C4-2B (cell line): Measurements from ENCODE around the gene FZD10.

ENCODE experiments used
- H3K27ac ChIP-seq: fragments of 450-650 bp; 2 replicates; pipeline ENCODE4 v1.5.1; 2017
- CTCF ChIP-seq: fragments of 450-650 bp; conservative IDR thresholded peaks from 2 replicates; pipeline ENCODE4 v1.5.1; 2017; ENCODE audit warnings: mild to moderate bottlenecking
- ZFX ChIP-seq: fragments of 450-650 bp; IDR thresholded peaks from 2 replicates; pipeline ENCODE4 v1.6.1; 2017

The FZD10 gene

GRCh38 chr12:130141105-130141504 lies 21.2 kb upstream of the FZD10 start:
- no peak for TF ChIP-seq ZFX
- TF ChIP-seq CTCF, result no peak
- H3K27ac ChIP-seq, result no peak overlapping the region

- no peak for TF ChIP-seq ZFX
- no peak for TF ChIP-seq CTCF
These were observed 20.2 kb upstream of the FZD10 start for GRCh38 chr12:130141901-130142683.

GRCh38 chr12:130142736-130143135 lies 19.5 kb upstream of the FZD10 start:
- TF ChIP-seq CTCF (no peak), ZFX (no peak)

More at GRCh38 chr12:130141901-130142683, 20.2 kb upstream of the FZD10 start:
- H3K27ac ChIP-seq, result no peak overlapping the region

GRCh38 chr12:130143136-130143535 lies 19.1 kb upstream of the FZD10 start:
- H3K27ac ChIP-seq, result no peak overlapping the region
- TF ChIP-seq ZFX, result no peak
- TF ChIP-seq CTCF, result no peak

More at GRCh38 chr12:130142736-130143135, 19.5 kb upstream of the FZD10 start:
- H3K27ac ChIP-seq, result no peak overlapping the region

- TF ChIP-seq CTCF, result no peak
- no peak for TF ChIP-seq ZFX
- H3K27ac ChIP-seq, result no peak overlapping the region
These were observed 18.0 kb upstream of the FZD10 start for GRCh38 chr12:130144256-130144655.

- no peak for TF ChIP-seq CTCF
- TF ChIP-seq ZFX, result no peak
- no peak overlapping the region for H3K27ac ChIP-seq
These were observed 16.5 kb upstream of the FZD10 start for GRCh38 chr12:130145731-130146130.

GRCh38 chr12:130146176-130146931 lies 15.9 kb upstream of the FZD10 start:
- TF ChIP-seq ZFX, result no peak
- no peak for TF ChIP-seq CTCF
- H3K27ac ChIP-seq, result no peak overlapping the region
